Nephron progenitor cell (in vitro differentiated cells): Measurements from ENCODE around the gene CCDC85C.

Source experiments
- DNase-seq: peaks from one replicate; pipeline ENCODE4 v3.0.0; 2021
- H3K27ac Mint-ChIP-seq: 2 replicates; pipeline ENCODE4 v1.8.0; 2021; ENCODE audit warnings: mild to moderate bottlenecking, moderate library complexity, mixed read lengths
- H3K27me3 Mint-ChIP-seq: 2 replicates; pipeline ENCODE4 v1.8.0; 2021; ENCODE audit warnings: mild to moderate bottlenecking, low read depth, mixed read lengths; ENCODE audit not compliant: poor library complexity
- H3K36me3 Mint-ChIP-seq: 2 replicates; pipeline ENCODE4 v1.8.0; 2021; ENCODE audit warnings: low read depth, mixed read lengths
- H3K4me1 Mint-ChIP-seq: 2 replicates; pipeline ENCODE4 v1.8.0; 2021; ENCODE audit warnings: mixed read lengths
- H3K4me3 Mint-ChIP-seq: 2 replicates; pipeline ENCODE4 v1.8.0; 2021; ENCODE audit warnings: mild to moderate bottlenecking, moderate library complexity, mixed read lengths
- H3K9me3 Mint-ChIP-seq: 2 replicates; pipeline ENCODE4 v1.8.0; 2021; ENCODE audit warnings: mild to moderate bottlenecking, moderate library complexity, mixed read lengths
- TF ChIP-seq, protein P1 (sequence below): fragments of 200-600 bp; sonication (generic); IDR thresholded peaks from 2 replicates; pipeline ENCODE4 v1.5.0; 2021; ENCODE audit warnings: antibody characterized with exemption

Gene CCDC85C

DNA sequence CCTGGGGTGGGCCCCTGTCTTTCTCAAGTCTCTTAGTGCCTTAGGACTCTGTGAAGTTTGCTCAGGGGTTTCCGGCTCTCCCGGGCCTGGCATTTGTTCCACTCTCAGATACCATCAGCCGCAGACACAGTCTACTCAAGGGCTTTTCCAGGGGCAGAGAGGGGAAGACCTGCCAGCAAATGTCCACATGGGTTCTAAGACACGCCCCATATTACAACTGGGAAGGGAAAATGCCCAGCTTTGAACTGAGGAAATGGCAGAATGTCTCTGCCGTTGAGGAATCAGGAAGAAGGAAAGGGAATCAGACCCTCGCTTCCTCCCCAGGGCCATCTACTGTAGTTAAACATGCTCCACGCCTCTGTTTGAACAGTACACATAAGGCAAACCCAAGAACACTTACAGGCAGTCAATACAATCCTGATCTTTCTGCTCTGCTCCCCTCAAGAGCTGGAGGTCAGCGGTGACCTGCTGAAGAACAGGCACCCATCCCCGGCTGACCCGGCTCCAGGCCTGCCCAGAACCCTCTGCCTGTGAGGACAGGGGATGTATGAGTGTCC is 7.9 kb downstream of the CCDC85C start:
- Mint-ChIP-seq H3K27me3 (peaks cover under 1% of the 10 kb centered on the region), H3K4me1 (peaks cover 79% of the 10 kb centered on the region), H3K9me3 (no peaks in the 10 kb centered on the region), H3K27ac (peak overlapping the region; percentile 82), H3K36me3 (no peaks in the 10 kb centered on the region), H3K4me3 (no peak overlapping the region)
- DNase-seq = no peak
- TF ChIP-seq, protein P1, sequence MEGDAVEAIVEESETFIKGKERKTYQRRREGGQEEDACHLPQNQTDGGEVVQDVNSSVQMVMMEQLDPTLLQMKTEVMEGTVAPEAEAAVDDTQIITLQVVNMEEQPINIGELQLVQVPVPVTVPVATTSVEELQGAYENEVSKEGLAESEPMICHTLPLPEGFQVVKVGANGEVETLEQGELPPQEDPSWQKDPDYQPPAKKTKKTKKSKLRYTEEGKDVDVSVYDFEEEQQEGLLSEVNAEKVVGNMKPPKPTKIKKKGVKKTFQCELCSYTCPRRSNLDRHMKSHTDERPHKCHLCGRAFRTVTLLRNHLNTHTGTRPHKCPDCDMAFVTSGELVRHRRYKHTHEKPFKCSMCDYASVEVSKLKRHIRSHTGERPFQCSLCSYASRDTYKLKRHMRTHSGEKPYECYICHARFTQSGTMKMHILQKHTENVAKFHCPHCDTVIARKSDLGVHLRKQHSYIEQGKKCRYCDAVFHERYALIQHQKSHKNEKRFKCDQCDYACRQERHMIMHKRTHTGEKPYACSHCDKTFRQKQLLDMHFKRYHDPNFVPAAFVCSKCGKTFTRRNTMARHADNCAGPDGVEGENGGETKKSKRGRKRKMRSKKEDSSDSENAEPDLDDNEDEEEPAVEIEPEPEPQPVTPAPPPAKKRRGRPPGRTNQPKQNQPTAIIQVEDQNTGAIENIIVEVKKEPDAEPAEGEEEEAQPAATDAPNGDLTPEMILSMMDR = no peak

DNA sequence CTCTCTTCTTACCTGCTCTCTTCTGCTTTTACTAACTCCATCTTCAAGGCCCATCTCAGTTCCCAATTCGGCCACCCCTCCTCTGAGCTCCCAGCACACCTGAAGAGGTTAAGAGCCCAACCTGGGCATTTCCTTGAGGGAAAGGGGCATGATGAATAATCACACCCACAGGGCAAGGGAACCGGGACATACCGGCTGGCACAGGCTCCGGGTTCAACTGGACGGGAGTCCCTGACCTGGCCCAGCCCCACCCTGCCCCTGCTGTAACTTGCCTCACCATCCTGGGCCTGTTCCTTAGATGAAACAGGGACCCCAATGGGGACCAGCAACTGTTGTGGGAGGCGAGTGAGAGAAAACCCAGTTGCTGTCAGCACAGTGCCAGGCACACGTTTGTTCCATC is 8.5 kb downstream of the CCDC85C start:
- Mint-ChIP-seq H3K4me3 (no peak overlapping the region), H3K27me3 (no peaks in the 10 kb centered on the region), H3K9me3 (no peaks in the 10 kb centered on the region), H3K4me1 (peaks cover 78% of the 10 kb centered on the region), H3K36me3 (no peaks in the 10 kb centered on the region), H3K27ac (no peak overlapping the region)
- TF ChIP-seq, protein P1 = no peak
- no peak for DNase-seq

- DNase-seq = no peak
- TF ChIP-seq, protein P1 = no peak
- Mint-ChIP-seq H3K27me3 (no peaks in the 10 kb centered on the region), H3K36me3 (no peaks in the 10 kb centered on the region), H3K9me3 (no peaks in the 10 kb centered on the region), H3K4me1 (peaks cover 78% of the 10 kb centered on the region), H3K27ac (no peak overlapping the region), H3K4me3 (no peak overlapping the region)
Observed at GRCh38 chr14:99595034-99595433, 9.0 kb downstream of the CCDC85C start.

GRCh38 chr14:99593971-99594841 is 9.8 kb downstream of the CCDC85C start:
- Mint-ChIP-seq H3K4me1 (peaks cover 80% of the 10 kb centered on the region), H3K36me3 (no peaks in the 10 kb centered on the region), H3K4me3 (no peak overlapping the region), H3K9me3 (no peaks in the 10 kb centered on the region), H3K27me3 (no peaks in the 10 kb centered on the region), H3K27ac (no peak overlapping the region)
- no peak for DNase-seq
- TF ChIP-seq, protein P1 = no peak

- no peak overlapping the region for H3K4me3 Mint-ChIP-seq
- no peaks in the 10 kb centered on the region for H3K9me3 Mint-ChIP-seq
- H3K4me1 Mint-ChIP-seq = peaks cover 80% of the 10 kb centered on the region
- no peaks in the 10 kb centered on the region for H3K27me3 Mint-ChIP-seq
- TF ChIP-seq, protein P1 = no peak
- H3K27ac Mint-ChIP-seq = no peak overlapping the region
- no peak for DNase-seq
- no peaks in the 10 kb centered on the region for H3K36me3 Mint-ChIP-seq
Observed at GRCh38 chr14:99592933-99593753, 10.9 kb downstream of the CCDC85C start.
